A549 (cell line): ENCODE data around the gene TMTC1. TPM values are rescaled to one million over a fixed set of nuclear protein-coding genes. Genes with fewer than 3 reads are reported as not detected.

Source experiments
- ATAC-seq, 2 experiments: fragments of 200-7000 bp in 1 of 2; fragments of >200 bp in 1 of 2; cut with Nextera tagmentation in 1 of 2; cut with Tn5 transposase in 1 of 2; 3 replicates each; pipeline versions ENCODE4 v1.8.0 to v1.9.1; 2018 to 2020; ENCODE audit warnings: mild to moderate bottlenecking in 1 of 2, moderate library complexity in 1 of 2
- CTCF ChIA-PET: fragments of 300-600 bp; sonication (Branson Sonifier 250); formaldehyde crosslinking; extraction: SDS; loops from one replicate; lab custom pipeline; 2021; ENCODE audit warnings: antibody characterized with exemption, inconsistent platforms; lab: Yijun Ruan, JAX
- POLR2A ChIA-PET: fragments of 350-600 bp; formaldehyde crosslinking; extraction: SDS; loops from one replicate; lab custom pipeline; 2021; ENCODE audit warnings: antibody characterized with exemption, inconsistent platforms; lab: Yijun Ruan, JAX
- DNase-seq, 2 experiments: peaks; one replicate each; pipeline versions ENCODE4 v3.0.0 to v3.0.0-alpha.2; 2011 to 2016; ENCODE audit warnings: low read depth in 1 of 2, low spot score in 1 of 2
- FAIRE-seq: peaks from 2 replicates; lab custom pipeline; 2011; peaks lifted over from hg19 to GRCh38; lab: Jason Lieb, UNC
- H3K27ac ChIP-seq, 2 experiments: fragments of >200 bp; sonication (Bioruptor Twin); formaldehyde crosslinking; 3 replicates each; pipeline ENCODE4 v1.5.1; 2016 to 2017
- H3K4me1 ChIP-seq: fragments of >200 bp; sonication (Bioruptor Twin); formaldehyde crosslinking; 3 replicates; pipeline ENCODE4 v1.6.1; 2016
- H3K4me2 ChIP-seq: fragments of >200 bp; sonication (Bioruptor Twin); formaldehyde crosslinking; 3 replicates; pipeline ENCODE4 v1.6.1; 2016
- H3K4me3 ChIP-seq: fragments of >200 bp; sonication (Bioruptor Twin); formaldehyde crosslinking; 3 replicates; pipeline ENCODE4 v1.5.1; 2016
- H3K9me3 ChIP-seq: fragments of >200 bp; sonication (Bioruptor Twin); formaldehyde crosslinking; 3 replicates; pipeline ENCODE4 v1.6.1; 2016
- BHLHE40 ChIP-seq: IDR thresholded peaks from 2 replicates; pipeline ENCODE4 v1.6.1; 2012; ENCODE audit warnings: low read depth, low read length, inconsistent platforms
- CBX8 ChIP-seq: fragments of 200-600 bp; sonication (generic); IDR thresholded peaks from 2 replicates; pipeline ENCODE4 v1.6.1; 2016
- CHD4 ChIP-seq: fragments of 200-600 bp; sonication (generic); IDR thresholded peaks from 2 replicates; pipeline ENCODE4 v1.6.1; 2016; ENCODE audit warnings: antibody characterized with exemption, mild to moderate bottlenecking, borderline replicate concordance
- EHF ChIP-seq: fragments of 250-450 bp; sonication (Bioruptor Pico); IDR thresholded peaks from 2 replicates; pipeline ENCODE4 v1.5.0; 2020; ENCODE audit warnings: mild to moderate bottlenecking
- ESRRA ChIP-seq: fragments of 150-350 bp; IDR thresholded peaks from 2 replicates; pipeline ENCODE4 v1.6.1; 2014; ENCODE audit warnings: mild to moderate bottlenecking, low read length, borderline replicate concordance
- FOSL2 ChIP-seq, 2 experiments: fragments of 450-650 bp in 1 of 2; fragments of >200 bp in 1 of 2; sonication (Bioruptor Twin) in 1 of 2; formaldehyde crosslinking; IDR thresholded peaks; 2 replicates each; pipeline versions ENCODE4 v1.5.0 to v1.6.1; 2016 to 2020; ENCODE audit warnings: mild to moderate bottlenecking in 1 of 2, moderate library complexity in 1 of 2
- HOXB13 ChIP-seq: fragments of 250-450 bp; sonication (Bioruptor Pico); IDR thresholded peaks from 2 replicates; pipeline ENCODE4 v1.5.0; 2020; ENCODE audit warnings: low read depth, mild to moderate bottlenecking, moderate library complexity
- HOXB5 ChIP-seq: fragments of 250-450 bp; sonication (Bioruptor Pico); IDR thresholded peaks from 2 replicates; pipeline ENCODE4 v1.5.0; 2020; ENCODE audit warnings: mild to moderate bottlenecking, moderate library complexity
- JUN ChIP-seq, 2 experiments: fragments of >200 bp; sonication (Bioruptor Twin); formaldehyde crosslinking; IDR thresholded peaks; 2 replicates in 1 of 2; 3 replicates in 1 of 2; pipeline ENCODE4 v1.6.1; 2016 to 2017
- JUNB ChIP-seq: fragments of >200 bp; sonication (Bioruptor Twin); formaldehyde crosslinking; IDR thresholded peaks from 2 replicates; pipeline ENCODE4 v1.6.1; 2016
- KDM5A ChIP-seq: fragments of 200-600 bp; sonication (generic); IDR thresholded peaks from 2 replicates; pipeline ENCODE4 v1.6.1; 2016; ENCODE audit warnings: antibody characterized with exemption, mild to moderate bottlenecking
- MAFK ChIP-seq: fragments of 450-650 bp; IDR thresholded peaks from 2 replicates; pipeline ENCODE4 v1.6.1; 2014; ENCODE audit not compliant: partially characterized antibody
- MAX ChIP-seq: IDR thresholded peaks from 2 replicates; pipeline ENCODE4 v1.6.1; 2012
- MAZ ChIP-seq: fragments of 150-350 bp; IDR thresholded peaks from 2 replicates; pipeline ENCODE4 v1.6.1; 2014; ENCODE audit warnings: antibody characterized with exemption, low read depth, low read length, borderline replicate concordance
- MYC ChIP-seq: IDR thresholded peaks from 2 replicates; pipeline ENCODE4 v1.6.1; 2012; ENCODE audit warnings: mild to moderate bottlenecking, inconsistent platforms, low read length, improper control_type of control experiment, borderline replicate concordance
- NFE2L2 ChIP-seq: fragments of 150-350 bp; conservative IDR thresholded peaks from 2 replicates; pipeline ENCODE4 v1.6.1; 2014; ENCODE audit warnings: low read length
- RAD21 ChIP-seq, 2 experiments: fragments of >200 bp in 1 of 2; sonication (Bioruptor Twin) in 1 of 2; formaldehyde crosslinking in 1 of 2; IDR thresholded peaks in 1 of 2; conservative IDR thresholded peaks in 1 of 2; 2 replicates in 1 of 2; 3 replicates in 1 of 2; pipeline ENCODE4 v1.6.1; 2012 to 2018; ENCODE audit warnings: inconsistent platforms in 1 of 2
- RCOR1 ChIP-seq: fragments of 150-350 bp; IDR thresholded peaks from 2 replicates; pipeline ENCODE4 v1.6.1; 2014; ENCODE audit warnings: antibody characterized with exemption, low read length, low read depth
- SMC3 ChIP-seq: fragments of >200 bp; sonication (Bioruptor Twin); formaldehyde crosslinking; IDR thresholded peaks from 3 replicates; pipeline ENCODE4 v1.6.1; 2018; ENCODE audit warnings: inconsistent platforms
- USF2 ChIP-seq: fragments of 450-650 bp; IDR thresholded peaks from 2 replicates; pipeline ENCODE4 v1.6.1; 2014; ENCODE audit warnings: antibody characterized with exemption
- ZFP36 ChIP-seq: fragments of 450-650 bp; IDR thresholded peaks from 2 replicates; pipeline ENCODE4 v1.6.1; 2014; ENCODE audit warnings: borderline replicate concordance; ENCODE audit not compliant: partially characterized antibody
- ZNF302 ChIP-seq: fragments of 250-450 bp; sonication (Bioruptor Pico); IDR thresholded peaks from 2 replicates; pipeline ENCODE4 v1.9.0; 2021; ENCODE audit warnings: inconsistent platforms, mild to moderate bottlenecking, moderate library complexity
- ZSCAN20 ChIP-seq: fragments of 250-450 bp; sonication (Bioruptor Pico); IDR thresholded peaks from 2 replicates; pipeline ENCODE4 v1.8.0; 2022; ENCODE audit warnings: mild to moderate bottlenecking, moderate library complexity
- WGBS: methylation state at CpG from one replicate; pipeline ENCODE4 v1.1.6; 2017; ENCODE audit errors: missing lambda C conversion rate; 5-methylcytosine and 5-hydroxymethylcytosine counted together
- polyA plus RNA-seq, 4 experiments: library from polyadenylated mRNA; depleted of rRNA in 3 of 4; stranded (reverse); fragments of >200 nt; fragmentation: RNase III in 1 of 4; extraction: RNeasy Plus Mini Kit Qiagen cat#74134 plus additional on column Dnase treatment in 1 of 4; gene quantifications; 2 replicates in 3 of 4; 3 replicates in 1 of 4; pipeline ENCODE4 v1.2.3, GENCODE V29; 2011 to 2017
- TF ChIP-seq, protein P1 (sequence below): fragments of 150-350 bp; IDR thresholded peaks from 2 replicates; pipeline ENCODE4 v1.6.1; 2014; ENCODE audit warnings: low read depth, mild to moderate bottlenecking, low read length
- TF ChIP-seq, protein P2 (sequence below): fragments of >200 bp; sonication (Bioruptor Twin); formaldehyde crosslinking; IDR thresholded peaks from 3 replicates; pipeline ENCODE4 v1.6.1; 2016
- TF ChIP-seq, protein P3 (sequence below): IDR thresholded peaks from 2 replicates; pipeline ENCODE4 v1.6.1; 2012; ENCODE audit warnings: low read depth, borderline replicate concordance

Gene TMTC1
- polyA plus RNA-seq, 2 of the 4 experiments (the other 2 are of a cell fraction) = 0.28 TPM; not detected in 1

GRCh38 chr12:29572938-29573337 lies 210.8 kb downstream of the TMTC1 start (continued):
- no peak for TF ChIP-seq RAD21 (conservative IDR thresholded peaks at IDR 0.05 in 1 of 2, IDR thresholded peaks at IDR 0.05 in 1 of 2)

DNA sequence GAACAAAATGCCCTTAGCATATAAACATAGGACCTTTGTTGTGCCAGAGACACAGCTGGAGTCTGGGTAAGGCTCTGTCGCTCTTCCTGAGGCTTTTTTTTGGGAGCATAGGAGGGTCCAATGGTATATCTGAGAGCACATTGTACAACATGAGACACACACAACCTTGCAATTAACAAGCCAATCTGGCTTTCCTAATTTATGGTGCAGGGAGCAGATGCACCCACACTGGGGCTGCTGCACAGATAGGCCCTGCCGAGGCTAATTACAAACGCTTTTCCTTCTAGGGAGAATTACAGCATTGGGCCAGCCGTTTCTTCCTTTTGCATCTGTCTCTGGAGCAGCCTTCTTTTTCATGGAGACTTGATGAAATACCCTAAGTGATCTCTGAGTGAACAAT lies 211.3 kb downstream of the TMTC1 start:
- Histone ChIP-seq H3K4me2 (no peak overlapping the region), H3K4me1 (no peaks in the 10 kb centered on the region), H3K27ac (no peak overlapping the region), H3K9me3 (no peaks in the 10 kb centered on the region), H3K4me3 (no peak overlapping the region)
- CTCF ChIA-PET = interaction anchor here (0.6 to 1.1 kb wide), 3 partner anchors 13 to 35 kb away, joined by 3 read pairs; no protein-coding TSS in a partner anchor
- FAIRE-seq (no peak), DNase-seq (no peak), ATAC-seq (no peak)
- POLR2A ChIA-PET = no interaction called here
- WGBS = 33% methylated on average over 4 of the region's 4 CpGs
- TF ChIP-seq CBX8 (no peak), FOSL2 (IDR thresholded peaks at IDR 0.05) (no peak), FOSL2 (CRISPR knock-in tag; IDR thresholded peaks at IDR 0.05) (no peak), SMC3 (no peak), USF2 (no peak), MYC (no peak), MAX (no peak), MAFK (no peak), ZFP36 (no peak), BHLHE40 (no peak), MAZ (no peak), ZNF302 (CRISPR knock-in tag) (no peak), RCOR1 (no peak), JUNB (no peak), NFE2L2 (no peak)
- TF ChIP-seq, protein P1, sequence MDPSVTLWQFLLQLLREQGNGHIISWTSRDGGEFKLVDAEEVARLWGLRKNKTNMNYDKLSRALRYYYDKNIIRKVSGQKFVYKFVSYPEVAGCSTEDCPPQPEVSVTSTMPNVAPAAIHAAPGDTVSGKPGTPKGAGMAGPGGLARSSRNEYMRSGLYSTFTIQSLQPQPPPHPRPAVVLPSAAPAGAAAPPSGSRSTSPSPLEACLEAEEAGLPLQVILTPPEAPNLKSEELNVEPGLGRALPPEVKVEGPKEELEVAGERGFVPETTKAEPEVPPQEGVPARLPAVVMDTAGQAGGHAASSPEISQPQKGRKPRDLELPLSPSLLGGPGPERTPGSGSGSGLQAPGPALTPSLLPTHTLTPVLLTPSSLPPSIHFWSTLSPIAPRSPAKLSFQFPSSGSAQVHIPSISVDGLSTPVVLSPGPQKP = no peak
- TF ChIP-seq, protein P2, sequence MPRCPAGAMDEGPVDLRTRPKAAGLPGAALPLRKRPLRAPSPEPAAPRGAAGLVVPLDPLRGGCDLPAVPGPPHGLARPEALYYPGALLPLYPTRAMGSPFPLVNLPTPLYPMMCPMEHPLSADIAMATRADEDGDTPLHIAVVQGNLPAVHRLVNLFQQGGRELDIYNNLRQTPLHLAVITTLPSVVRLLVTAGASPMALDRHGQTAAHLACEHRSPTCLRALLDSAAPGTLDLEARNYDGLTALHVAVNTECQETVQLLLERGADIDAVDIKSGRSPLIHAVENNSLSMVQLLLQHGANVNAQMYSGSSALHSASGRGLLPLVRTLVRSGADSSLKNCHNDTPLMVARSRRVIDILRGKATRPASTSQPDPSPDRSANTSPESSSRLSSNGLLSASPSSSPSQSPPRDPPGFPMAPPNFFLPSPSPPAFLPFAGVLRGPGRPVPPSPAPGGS = no peak

- DNase-seq (no peak), ATAC-seq (no peak), FAIRE-seq (no peak)
- Histone ChIP-seq H3K4me2 (no peak overlapping the region), H3K4me3 (no peak overlapping the region), H3K9me3 (no peaks in the 10 kb centered on the region), H3K4me1 (no peaks in the 10 kb centered on the region), H3K27ac (no peak overlapping the region)
- ChIA-PET CTCF (interaction anchor here (0.8 kb wide), 1 partner anchor 11 kb away, joined by 3 read pairs; no protein-coding TSS in a partner anchor), POLR2A (no interaction called here)
- 34% methylated on average over 2 of the region's 2 CpGs for WGBS
- TF ChIP-seq CHD4 (no peak), JUNB (no peak), RCOR1 (no peak), KDM5A (no peak), HOXB13 (no peak), HOXB5 (CRISPR knock-in tag) (no peak), MAFK (no peak), ESRRA (no peak), ZSCAN20 (CRISPR knock-in tag) (no peak), JUN (IDR thresholded peaks at IDR 0.05) (no peak), EHF (CRISPR knock-in tag) (no peak)
- TF ChIP-seq, protein P1 = no peak
- TF ChIP-seq, protein P3, sequence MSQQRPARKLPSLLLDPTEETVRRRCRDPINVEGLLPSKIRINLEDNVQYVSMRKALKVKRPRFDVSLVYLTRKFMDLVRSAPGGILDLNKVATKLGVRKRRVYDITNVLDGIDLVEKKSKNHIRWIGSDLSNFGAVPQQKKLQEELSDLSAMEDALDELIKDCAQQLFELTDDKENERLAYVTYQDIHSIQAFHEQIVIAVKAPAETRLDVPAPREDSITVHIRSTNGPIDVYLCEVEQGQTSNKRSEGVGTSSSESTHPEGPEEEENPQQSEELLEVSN = no peak
Observed at GRCh38 chr12:29569132-29569757, 214.5 kb downstream of the TMTC1 start.
